ENCODE data around the gene TAB2.

Gene TAB2

GRCh38 chr6:149311766-149312165 lies 5.7 kb upstream of the TAB2 start:
- TF ChIP-seq FOXP2 (optimal IDR thresholded peaks at IDR 0.05; ENCODE audit: borderline replicate concordance, extremely low read depth, extremely low read length, insufficient read depth) (no peak), POLR2AphosphoS5 (IDR thresholded peaks at IDR 0.05; ENCODE audit: low read depth, low read length) (no peak), SIN3A (IDR thresholded peaks at IDR 0.05; ENCODE audit: borderline replicate concordance, insufficient read depth, low read length) (no peak), TAF1 (IDR thresholded peaks at IDR 0.05; ENCODE audit: borderline replicate concordance, insufficient read depth, low read length) (no peak)

GRCh38 chr6:149313070-149313469 lies 4.4 kb upstream of the TAB2 start:
- TF ChIP-seq REST (IDR thresholded peaks at IDR 0.05; ENCODE audit: insufficient read depth in 1 of 2, low read depth in 2 of 2, low read length in 2 of 2): no peak
- TF ChIP-seq TAF1 (IDR thresholded peaks at IDR 0.05; ENCODE audit: borderline replicate concordance, insufficient read depth, low read length): no peak
- no peak for TF ChIP-seq POLR2AphosphoS5 (IDR thresholded peaks at IDR 0.05; ENCODE audit: low read depth, low read length)
- no peak for TF ChIP-seq SIN3A (IDR thresholded peaks at IDR 0.05; ENCODE audit: borderline replicate concordance, insufficient read depth, low read length)
- no peak for TF ChIP-seq FOXP2 (optimal IDR thresholded peaks at IDR 0.05; ENCODE audit: borderline replicate concordance, extremely low read depth, extremely low read length, insufficient read depth)

- no peak for TF ChIP-seq SIN3A (IDR thresholded peaks at IDR 0.05; ENCODE audit: borderline replicate concordance, insufficient read depth, low read length)
- TF ChIP-seq TAF1 (IDR thresholded peaks at IDR 0.05; ENCODE audit: borderline replicate concordance, insufficient read depth, low read length): no peak
- no peak for TF ChIP-seq FOXP2 (optimal IDR thresholded peaks at IDR 0.05; ENCODE audit: borderline replicate concordance, extremely low read depth, extremely low read length, insufficient read depth)
- no peak for TF ChIP-seq REST (IDR thresholded peaks at IDR 0.05; ENCODE audit: insufficient read depth in 1 of 2, low read depth in 2 of 2, low read length in 2 of 2)
- TF ChIP-seq POLR2AphosphoS5 (IDR thresholded peaks at IDR 0.05; ENCODE audit: low read depth, low read length): no peak
Measured at GRCh38 chr6:149313861-149314260, 3.7 kb upstream of the TAB2 start.

GRCh38 chr6:149314325-149314905 lies 3.1 kb upstream of the TAB2 start:
- TF ChIP-seq REST (IDR thresholded peaks at IDR 0.05; ENCODE audit: insufficient read depth in 1 of 2, low read depth in 2 of 2, low read length in 2 of 2) (no peak), SIN3A (IDR thresholded peaks at IDR 0.05; ENCODE audit: borderline replicate concordance, insufficient read depth, low read length) (no peak), POLR2AphosphoS5 (IDR thresholded peaks at IDR 0.05; ENCODE audit: low read depth, low read length) (no peak), TAF1 (IDR thresholded peaks at IDR 0.05; ENCODE audit: borderline replicate concordance, insufficient read depth, low read length) (no peak), FOXP2 (optimal IDR thresholded peaks at IDR 0.05; ENCODE audit: borderline replicate concordance, extremely low read depth, extremely low read length, insufficient read depth) (no peak)

- TF ChIP-seq TAF1 (IDR thresholded peaks at IDR 0.05; ENCODE audit: borderline replicate concordance, insufficient read depth, low read length) (no peak), FOXP2 (optimal IDR thresholded peaks at IDR 0.05; ENCODE audit: borderline replicate concordance, extremely low read depth, extremely low read length, insufficient read depth) (no peak)
Measured at GRCh38 chr6:149316108-149316727, 1.3 kb upstream of the TAB2 start.
